Ovary (tissue), 9 donors: ENCODE results near the gene LYRM9. TPM values are rescaled to one million over a fixed set of nuclear protein-coding genes. Genes with fewer than 3 reads are reported as not detected.

Experiments
- DNase-seq, 5 donors: peaks; one replicate each; pipeline ENCODE4 v3.0.0-alpha.2; 2019 to 2020
- H3K27ac ChIP-seq, 2 donors: fragments of 200-600 bp; one replicate each; pipeline versions ENCODE4 v1.5.1 to v1.8.0; 2019 to 2022
- H3K27me3 ChIP-seq: fragments of 200-600 bp; one replicate; pipeline ENCODE4 v1.8.0; 2022
- H3K36me3 ChIP-seq: fragments of 200-600 bp; sonication (generic); one replicate; pipeline ENCODE4 v1.5.1; 2019
- H3K4me1 ChIP-seq: one replicate; pipeline ENCODE4 v1.8.1; 2013; ENCODE audit warnings: mild to moderate bottlenecking, moderate library complexity; ENCODE audit not compliant: insufficient read depth
- H3K4me3 ChIP-seq: fragments of 200-600 bp; sonication (generic); one replicate; pipeline ENCODE4 v1.5.1; 2017
- H3K9me3 ChIP-seq, 2 donors: fragments of 200-600 bp in 1 of 2; sonication (generic) in 1 of 2; one replicate each; pipeline versions ENCODE4 v1.5.1 to v1.8.1; 2013 to 2019; ENCODE audit warnings: mild to moderate bottlenecking in 1 of 2, moderate library complexity in 1 of 2
- EP300 ChIP-seq: sonication (generic); formaldehyde crosslinking; IDR thresholded peaks from one replicate; pipeline ENCODE4 v1.6.1; 2017; ENCODE audit warnings: antibody characterized with exemption
- POLR2A ChIP-seq: fragments of 450-650 bp; IDR thresholded peaks from one replicate; pipeline ENCODE4 v1.6.1; 2017; ENCODE audit warnings: antibody characterized with exemption, mild to moderate bottlenecking, moderate library complexity
- whole genome bisulfite sequencing, 3 donors: extraction: QIAGEN DNeasy Blood & Tissue Kit in 1 of 3; methylation state at CpG; one replicate each; pipeline versions ENCODE4 v1.1.5 to v1.1.7; 2013 to 2017; 5-methylcytosine and 5-hydroxymethylcytosine counted together
- intact Hi-C, 4 donors: fragments of 100-400 bp; cut with DNase I; formaldehyde crosslinking; loops; one replicate each; pipeline versions ENCODE4 v1.11.0 to v1.15.1; 2022 to 2023
- polyA plus RNA-seq, 2 donors: library from polyadenylated mRNA; stranded (reverse); fragments of 200-250 nt in 1 of 2; fragments of 350-450 nt in 1 of 2; fragmentation: Illumina TruSeq in 1 of 2; extraction: RNeasy Lipid Tissue Mini Kit (QIAGEN cat#74804) in 1 of 2; gene quantifications; one replicate each; pipeline ENCODE4 v1.2.3, GENCODE V29; 2013 to 2014
- total RNA-seq, 7 donors: library from RNA; depleted of rRNA in 2 of 7; stranded (reverse); fragments of >200 nt in 2 of 7; fragmentation: NEBNext Ultra II Directional in 3 of 7; extraction: Animal tissue kit (Norgen Biotek cat#: 25700) in 3 of 7; gene quantifications; one replicate each; pipeline versions ENCODE4 v1.1.0 to v1.2.4, GENCODE V29; 2016 to 2023
- TF ChIP-seq, protein P1 (sequence below), 3 donors: fragments of 450-650 bp in 2 of 3; fragments of 200-600 bp in 1 of 3; IDR thresholded peaks; one replicate each; pipeline versions ENCODE4 v1.5.1 to v1.8.0; 2016 to 2022; ENCODE audit warnings: antibody characterized with exemption in 3 of 3, mild to moderate bottlenecking in 1 of 3
- donor health status: DM: no; HTN: no; CAD: no; lungs with moderate emphysema.
- donor health status: DM: no; HTN: no; CAD: no.
- donor health status: Bipolar disorder and iron deficiency.
- donor health status: DM: yes; HTN: yes; CAD: no.
- donor health status: DM: no; HTN: no; CAD: no.
- donor health status: DM: yes; HTN: yes; CAD: no.

LYRM9 gene
- total and polyA plus RNA-seq, 9 donors, result 17.5 to 39.8 (median 20.5) TPM

DNA sequence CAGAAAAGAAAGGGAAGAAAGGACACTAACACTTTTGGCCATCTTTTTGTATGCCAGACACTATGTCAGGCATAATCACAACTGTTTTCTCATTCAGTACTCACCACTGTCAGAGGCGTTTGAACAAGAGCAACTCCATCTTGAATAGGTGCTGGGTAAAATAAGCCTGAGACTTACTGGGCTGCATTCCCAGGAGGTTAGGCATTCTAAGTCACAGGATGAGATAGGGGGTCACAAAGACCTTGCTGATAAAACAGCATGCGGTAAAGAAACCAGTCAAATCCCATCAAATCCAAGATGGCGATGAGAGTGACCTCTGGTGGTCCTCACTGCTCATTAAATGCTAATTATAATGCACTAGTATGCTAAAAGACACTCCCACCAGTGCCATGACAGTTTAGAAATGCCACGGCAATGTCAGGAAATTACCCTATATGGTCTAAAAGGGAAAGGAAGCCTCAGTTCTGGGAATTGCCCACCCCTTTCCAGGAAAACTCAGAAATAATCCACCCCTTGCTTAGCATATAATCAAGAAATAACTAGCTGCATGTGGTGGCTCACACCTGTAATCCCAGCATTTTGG lies 14.9 kb upstream of the LYRM9 start:
- WGBS, 3 donors, result 62 to 76% (median 74%) methylated on average over 4 of the region's 4 CpGs
- H3K4me1 ChIP-seq, result no peaks in the 10 kb centered on the region
- no peak overlapping the region for H3K27ac ChIP-seq
- no peaks in the 10 kb centered on the region for H3K9me3 ChIP-seq
- no peak overlapping the region for H3K4me3 ChIP-seq
- no peak for DNase-seq
- intact Hi-C loops, result no loop called here
- TF ChIP-seq, protein P1, sequence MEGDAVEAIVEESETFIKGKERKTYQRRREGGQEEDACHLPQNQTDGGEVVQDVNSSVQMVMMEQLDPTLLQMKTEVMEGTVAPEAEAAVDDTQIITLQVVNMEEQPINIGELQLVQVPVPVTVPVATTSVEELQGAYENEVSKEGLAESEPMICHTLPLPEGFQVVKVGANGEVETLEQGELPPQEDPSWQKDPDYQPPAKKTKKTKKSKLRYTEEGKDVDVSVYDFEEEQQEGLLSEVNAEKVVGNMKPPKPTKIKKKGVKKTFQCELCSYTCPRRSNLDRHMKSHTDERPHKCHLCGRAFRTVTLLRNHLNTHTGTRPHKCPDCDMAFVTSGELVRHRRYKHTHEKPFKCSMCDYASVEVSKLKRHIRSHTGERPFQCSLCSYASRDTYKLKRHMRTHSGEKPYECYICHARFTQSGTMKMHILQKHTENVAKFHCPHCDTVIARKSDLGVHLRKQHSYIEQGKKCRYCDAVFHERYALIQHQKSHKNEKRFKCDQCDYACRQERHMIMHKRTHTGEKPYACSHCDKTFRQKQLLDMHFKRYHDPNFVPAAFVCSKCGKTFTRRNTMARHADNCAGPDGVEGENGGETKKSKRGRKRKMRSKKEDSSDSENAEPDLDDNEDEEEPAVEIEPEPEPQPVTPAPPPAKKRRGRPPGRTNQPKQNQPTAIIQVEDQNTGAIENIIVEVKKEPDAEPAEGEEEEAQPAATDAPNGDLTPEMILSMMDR (IDR thresholded peaks at IDR 0.05), result no peak
- TF ChIP-seq EP300 (no peak), POLR2A (no peak)
- H3K36me3 ChIP-seq, result no peaks in the 10 kb centered on the region
- H3K27me3 ChIP-seq, result no peaks in the 10 kb centered on the region

DNA sequence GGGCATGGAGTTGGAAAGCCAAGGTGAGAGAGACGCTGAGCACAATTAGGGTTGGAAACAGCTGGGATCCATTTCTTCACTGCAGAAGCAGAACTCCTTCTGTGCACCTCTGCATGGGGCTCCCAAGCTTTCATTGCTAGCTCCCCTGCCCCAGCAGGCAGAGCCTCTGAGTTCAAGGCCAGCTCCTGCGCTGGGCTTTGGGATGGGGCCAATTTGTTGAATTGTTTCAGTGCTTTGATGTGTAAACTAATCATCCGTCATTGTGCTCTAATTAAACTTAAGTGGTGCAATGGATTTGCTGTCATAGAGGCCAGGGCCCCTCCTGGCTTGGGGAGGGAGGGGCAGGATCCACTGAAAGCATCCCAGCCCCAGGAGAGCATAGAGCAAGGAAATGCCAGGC lies 13.5 kb upstream of the LYRM9 start:
- DNase-seq, result peak in 2 of 5 donors; percentile 12 to 41
- intact Hi-C loops, result no loop called here
- 6 to 24% (median 7%) methylated on average over 3 of the region's 3 CpGs for WGBS, 3 donors

DNA sequence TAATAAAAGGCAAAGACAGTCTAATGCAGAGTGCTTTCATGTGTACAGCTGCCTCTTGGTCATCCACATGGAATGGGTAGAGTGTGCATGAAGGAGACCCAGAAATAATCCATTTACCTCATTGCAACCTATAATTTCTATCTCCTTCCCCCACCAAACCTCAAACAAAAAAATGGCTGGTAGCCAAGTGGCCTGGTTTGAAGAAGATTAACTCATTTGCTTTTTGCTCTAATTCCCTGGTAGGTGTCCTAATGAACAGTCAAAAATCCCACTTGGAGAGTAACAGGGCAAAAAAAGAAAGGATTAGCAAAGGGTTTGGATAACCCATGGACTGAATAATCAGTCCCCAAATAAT lies 13.0 kb upstream of the LYRM9 start:
- H3K4me1 ChIP-seq, result no peaks in the 10 kb centered on the region
- H3K36me3 ChIP-seq, result no peaks in the 10 kb centered on the region
- no peak for DNase-seq
- no peak overlapping the region for H3K4me3 ChIP-seq
- H3K9me3 ChIP-seq, result no peaks in the 10 kb centered on the region
- TF ChIP-seq POLR2A (no peak), EP300 (no peak)
- TF ChIP-seq, protein P1 (IDR thresholded peaks at IDR 0.05), result no peak
- no peaks in the 10 kb centered on the region for H3K27me3 ChIP-seq
- H3K27ac ChIP-seq, result no peak overlapping the region
- intact Hi-C loops, result no loop called here

More for the DNA sequence above, 13.5 kb upstream of the LYRM9 start:
- Histone ChIP-seq H3K27me3 (no peaks in the 10 kb centered on the region), H3K4me1 (no peaks in the 10 kb centered on the region), H3K27ac (no peak overlapping the region), H3K9me3 (no peaks in the 10 kb centered on the region), H3K4me3 (no peak overlapping the region), H3K36me3 (no peaks in the 10 kb centered on the region)
- TF ChIP-seq, protein P1 (IDR thresholded peaks at IDR 0.05), result no peak
- no peak for TF ChIP-seq POLR2A
- TF ChIP-seq EP300, result no peak

DNA sequence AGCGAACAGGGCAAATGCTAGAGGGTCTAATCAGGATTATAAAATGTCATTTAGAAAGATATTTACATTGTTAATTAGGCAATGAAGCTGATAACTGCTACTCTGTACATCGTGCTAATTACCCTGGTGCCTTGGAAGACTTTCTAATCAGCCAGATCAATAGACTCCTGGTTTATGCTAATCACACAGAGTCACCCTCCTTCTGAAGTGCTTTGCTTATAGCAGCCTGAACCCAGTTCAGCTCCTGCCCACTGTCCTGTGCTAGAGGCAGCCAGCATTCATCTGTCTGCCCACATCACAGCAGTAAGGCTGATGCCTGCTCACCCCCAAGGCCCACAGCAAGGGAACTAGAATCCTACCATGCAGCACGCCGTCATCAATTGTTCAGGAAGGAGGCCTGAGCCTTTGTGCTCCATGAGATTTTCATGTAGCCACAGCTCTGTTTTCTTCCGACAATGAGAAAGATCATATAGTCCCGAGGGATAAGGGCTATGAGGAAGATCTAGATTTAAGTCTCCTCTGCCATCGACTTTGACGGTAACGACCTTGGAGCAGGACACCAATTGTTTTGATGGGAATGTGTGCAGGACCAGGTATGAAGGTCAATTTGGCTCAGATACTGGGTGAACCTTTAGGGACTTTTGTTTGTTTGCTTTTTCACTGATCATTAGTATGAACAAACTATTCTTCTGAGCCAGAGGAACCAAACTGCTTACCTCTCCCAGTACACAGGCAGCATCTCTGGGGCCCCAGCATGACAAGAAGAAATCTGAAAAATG lies 12.5 kb upstream of the LYRM9 start:
- no peaks in the 10 kb centered on the region for H3K9me3 ChIP-seq
- H3K4me1 ChIP-seq, result no peaks in the 10 kb centered on the region
- no peak overlapping the region for H3K27ac ChIP-seq
- 63 to 68% (median 66%) methylated on average over 9 of the region's 9 CpGs for WGBS, 3 donors
- no peak for TF ChIP-seq EP300
- TF ChIP-seq, protein P1 (IDR thresholded peaks at IDR 0.05), result no peak
- no peak for TF ChIP-seq POLR2A
- no peaks in the 10 kb centered on the region for H3K27me3 ChIP-seq
- H3K36me3 ChIP-seq, result no peaks in the 10 kb centered on the region
- intact Hi-C loops, result no loop called here
- H3K4me3 ChIP-seq, result no peak overlapping the region
- no peak for DNase-seq
